Subcutaneous adipose tissue (tissue), 4 donors: ENCODE results near the gene DNAH6. TPM values are rescaled to one million over a fixed set of nuclear protein-coding genes. Genes with fewer than 3 reads are reported as not detected.

ENCODE experiments used
- CTCF ChIP-seq: fragments of 450-650 bp; IDR thresholded peaks from one replicate; pipeline ENCODE4 v1.5.1; 2016; ENCODE audit warnings: low read depth, mild to moderate bottlenecking, control low read depth, antibody characterized with exemption, moderate library complexity
- total RNA-seq, 4 donors: library from RNA; depleted of rRNA; stranded (reverse); fragments of >200 nt; gene quantifications; one replicate each; pipeline ENCODE4 v1.1.0, GENCODE V29; 2016

DNAH6 gene
- total RNA-seq, 4 donors from 2014 or later: 0.49 to 2.4 (median 1.2) TPM

- TF ChIP-seq CTCF: no peak
Measured at GRCh38 chr2:84649058-84649457, 132.8 kb downstream of the DNAH6 start.

GRCh38 chr2:84649487-84650142 lies 133.3 kb downstream of the DNAH6 start:
- no peak for TF ChIP-seq CTCF

- no peak for TF ChIP-seq CTCF
Measured at GRCh38 chr2:84652431-84652830, 136.1 kb downstream of the DNAH6 start.

- no peak for TF ChIP-seq CTCF
Measured at GRCh38 chr2:84653302-84653701, 137.0 kb downstream of the DNAH6 start.

- no peak for TF ChIP-seq CTCF
Measured at GRCh38 chr2:84654414-84654813, 138.1 kb downstream of the DNAH6 start.

- TF ChIP-seq CTCF: no peak
Measured at GRCh38 chr2:84669122-84669521, 152.8 kb downstream of the DNAH6 start.

- TF ChIP-seq CTCF: no peak
Measured at GRCh38 chr2:84674099-84674498, 157.8 kb downstream of the DNAH6 start.
